HG03342 (cell line): ENCODE measurements around the gene CEP170.
"Not testable (repeated sequence)": the region's sequence is repeated elsewhere in the genome, so short reads cannot be mapped to it uniquely, and the experiment has no call there.

Experiments used
- ATAC-seq: cut with Tn5 transposase; IDR thresholded peaks from one replicate; pipeline ENCODE4 v1.9.1; 2021; ENCODE audit warnings: mild to moderate bottlenecking, moderate library complexity; ENCODE audit not compliant: unreplicated experiment

Gene CEP170

GRCh38 chr1:243183176-243183575 lies 71.9 kb downstream of the CEP170 start:
- not testable (repeated sequence) for ATAC-seq

GRCh38 chr1:243179720-243180119 lies 75.4 kb downstream of the CEP170 start:
- ATAC-seq: no peak

- ATAC-seq: not testable (repeated sequence)
These were observed 77.3 kb downstream of the CEP170 start for GRCh38 chr1:243177792-243178191.

GRCh38 chr1:243173758-243174369 lies 81.2 kb downstream of the CEP170 start:
- not testable (repeated sequence) for ATAC-seq

GRCh38 chr1:243164911-243165310 lies 90.2 kb downstream of the CEP170 start:
- not testable (repeated sequence) for ATAC-seq

- ATAC-seq: not testable (repeated sequence)
These were observed 104.2 kb downstream of the CEP170 start for GRCh38 chr1:243150906-243151305.

GRCh38 chr1:243149120-243149519 lies 106.0 kb downstream of the CEP170 start:
- not testable (repeated sequence) for ATAC-seq

- not testable (repeated sequence) for ATAC-seq
These were observed 107.7 kb downstream of the CEP170 start for GRCh38 chr1:243147351-243147750.

- ATAC-seq: not testable (repeated sequence)
These were observed 114.6 kb downstream of the CEP170 start for GRCh38 chr1:243140498-243140897.

GRCh38 chr1:243122876-243123409 lies 132.1 kb downstream of the CEP170 start:
- not testable (repeated sequence) for ATAC-seq

GRCh38 chr1:243121939-243122338 lies 133.1 kb downstream of the CEP170 start:
- ATAC-seq: not testable (repeated sequence)

GRCh38 chr1:243118601-243119322 lies 136.3 kb downstream of the CEP170 start:
- ATAC-seq: not testable (repeated sequence)

- not testable (repeated sequence) for ATAC-seq
These were observed 138.9 kb downstream of the CEP170 start for GRCh38 chr1:243116187-243116586.

GRCh38 chr1:243114769-243115168 lies 140.3 kb downstream of the CEP170 start:
- not testable (repeated sequence) for ATAC-seq

GRCh38 chr1:243114059-243114713 lies 140.9 kb downstream of the CEP170 start:
- ATAC-seq: peak; percentile 92

- ATAC-seq: not testable (repeated sequence)
These were observed 147.9 kb downstream of the CEP170 start for GRCh38 chr1:243107171-243107570.

GRCh38 chr1:243105652-243106332 lies 149.3 kb downstream of the CEP170 start:
- ATAC-seq: not testable (repeated sequence)

- not testable (repeated sequence) for ATAC-seq
These were observed 150.0 kb downstream of the CEP170 start for GRCh38 chr1:243105104-243105503.

- ATAC-seq: not testable (repeated sequence)
These were observed 150.6 kb downstream of the CEP170 start for GRCh38 chr1:243104452-243104851.

- ATAC-seq: peak; percentile 98
These were observed 153.5 kb downstream of the CEP170 start for GRCh38 chr1:243101551-243102050.

- not testable (repeated sequence) for ATAC-seq
These were observed 167.7 kb downstream of the CEP170 start for GRCh38 chr1:243087368-243087767.
